Lung (tissue), 12 donors: ENCODE measurements around the gene TACC3. TPM values are rescaled to one million over a fixed set of nuclear protein-coding genes. Genes with fewer than 3 reads are reported as not detected.

Experiments
- ATAC-seq: fragments of 200-7000 bp; cut with Tn5 transposase; one replicate; pipeline ENCODE4 v1.9.1; 2020; ENCODE audit warnings: moderate number of reproducible peaks; ENCODE audit not compliant: insufficient read depth, low FRiP score
- DNase-seq, 3 donors: peaks; one replicate each; pipeline ENCODE4 v3.0.0-alpha.2; 2013 to 2017
- H3K27ac ChIP-seq, 2 donors: one replicate each; pipeline ENCODE4 v1.5.1; 2013; ENCODE audit warnings: mild to moderate bottlenecking in 2 of 2, moderate library complexity in 2 of 2, control low read depth in 1 of 2, inconsistent platforms in 1 of 2, low read depth in 1 of 2, low read length in 1 of 2
- H3K27me3 ChIP-seq, 3 donors: one replicate each; pipeline ENCODE4 v1.5.1; 2013; ENCODE audit warnings: low read length in 2 of 3; ENCODE audit not compliant: control insufficient read depth in 3 of 3, insufficient read depth in 3 of 3
- H3K36me3 ChIP-seq, 4 donors: one replicate each; pipeline ENCODE4 v1.5.1; 2013; ENCODE audit warnings: low read length in 4 of 4, mild to moderate bottlenecking in 1 of 4, moderate library complexity in 1 of 4; ENCODE audit not compliant: control insufficient read depth in 4 of 4, insufficient read depth in 4 of 4
- H3K4me1 ChIP-seq, 5 donors: one replicate each; pipeline ENCODE4 v1.5.1; 2013; ENCODE audit warnings: low read length in 5 of 5, mild to moderate bottlenecking in 2 of 5, moderate library complexity in 1 of 5; ENCODE audit not compliant: control insufficient read depth in 5 of 5, insufficient read depth in 5 of 5
- H3K4me3 ChIP-seq: one replicate; pipeline ENCODE4 v1.5.1; 2013; ENCODE audit warnings: mild to moderate bottlenecking, control low read depth, moderate library complexity
- H3K9ac ChIP-seq, 2 donors: one replicate each; pipeline ENCODE4 v1.5.1; 2013; ENCODE audit warnings: low read length in 2 of 2, control low read depth in 1 of 2; ENCODE audit not compliant: insufficient read depth in 1 of 2
- H3K9me3 ChIP-seq, 4 donors: one replicate each; pipeline ENCODE4 v1.5.1; 2013; ENCODE audit warnings: low read length in 3 of 4, mild to moderate bottlenecking in 1 of 4, moderate library complexity in 1 of 4; ENCODE audit not compliant: control insufficient read depth in 4 of 4, insufficient read depth in 3 of 4
- WGBS, 2 donors: extraction: QIAGEN DNeasy Blood & Tissue Kit; methylation state at CpG; one replicate each; pipeline ENCODE4 v1.1.7; 2013; 5-methylcytosine and 5-hydroxymethylcytosine counted together
- polyA plus RNA-seq, 2 donors: library from polyadenylated mRNA; stranded (reverse); fragments of 200-250 nt; gene quantifications; one replicate each; pipeline ENCODE4 v1.2.1, GENCODE V29; 2013
- total RNA-seq, 2 donors: library from RNA; depleted of rRNA in 1 of 2; stranded (reverse); fragments of >200 nt in 1 of 2; gene quantifications; one replicate each; pipeline ENCODE4 v1.2.1, GENCODE V29; 2014 to 2021
- TF ChIP-seq, protein P1 (sequence below): IDR thresholded peaks from 2 replicates; pipeline ENCODE4 v1.5.1; 2012; ENCODE audit warnings: mild to moderate bottlenecking; ENCODE audit errors: control extremely low read depth, extremely low read depth
- donor health status: control.
- donor health status: control.
- donor health status: Bipolar disorder and iron deficiency.
- donor health status: healthy.
- donor health status: DM: yes; HTN: yes; CAD: no.

TACC3 gene
- total and polyA plus RNA-seq, 4 donors = 13.8 to 22.1 (median 18.5) TPM

DNA sequence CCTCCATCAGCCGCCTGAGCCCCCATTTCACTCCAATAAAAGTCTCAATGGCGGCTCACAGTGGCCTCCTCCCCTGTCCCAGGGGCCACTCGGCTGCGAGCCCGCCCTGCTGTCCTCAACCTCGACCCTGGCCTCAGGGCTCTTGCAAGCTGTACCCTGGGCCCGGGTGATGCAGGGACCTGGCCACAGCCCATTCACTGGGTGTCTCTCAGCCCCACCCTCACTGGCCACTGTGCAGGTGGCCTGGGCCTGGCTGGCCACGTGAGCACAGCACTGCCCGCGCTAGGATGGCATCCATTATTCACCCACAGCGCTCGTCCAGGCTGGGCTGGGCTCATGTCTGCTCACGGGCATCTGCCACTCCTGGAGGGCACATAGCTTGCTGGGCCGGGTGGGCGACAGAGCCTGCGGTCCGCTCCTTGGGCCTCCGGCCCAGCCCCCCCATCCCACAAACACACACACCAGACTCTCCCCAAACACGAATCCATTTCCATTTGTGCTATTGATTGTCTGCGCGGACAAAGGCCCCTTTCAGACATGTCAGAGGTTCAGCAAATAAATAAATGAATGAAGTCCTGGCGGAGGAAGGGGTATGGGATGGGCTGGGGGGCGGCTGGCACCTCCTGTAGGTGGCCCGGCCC lies 55.3 kb downstream of the TACC3 start:
- H3K9me3 ChIP-seq = no peaks in the 10 kb centered on the region
- H3K4me3 ChIP-seq = no peak overlapping the region
- H3K4me1 ChIP-seq = peaks cover 0 to 30% (median 9%) of the 10 kb centered on the region in 5 donors
- no peak overlapping the region for H3K9ac ChIP-seq
- no peaks in the 10 kb centered on the region for H3K36me3 ChIP-seq
- H3K27ac ChIP-seq = no peak overlapping the region
- DNase-seq (no peak), ATAC-seq (no peak)
- 94 to 95% methylated on average over 24 of the region's 24 CpGs for WGBS, 2 donors
- TF ChIP-seq, protein P1, sequence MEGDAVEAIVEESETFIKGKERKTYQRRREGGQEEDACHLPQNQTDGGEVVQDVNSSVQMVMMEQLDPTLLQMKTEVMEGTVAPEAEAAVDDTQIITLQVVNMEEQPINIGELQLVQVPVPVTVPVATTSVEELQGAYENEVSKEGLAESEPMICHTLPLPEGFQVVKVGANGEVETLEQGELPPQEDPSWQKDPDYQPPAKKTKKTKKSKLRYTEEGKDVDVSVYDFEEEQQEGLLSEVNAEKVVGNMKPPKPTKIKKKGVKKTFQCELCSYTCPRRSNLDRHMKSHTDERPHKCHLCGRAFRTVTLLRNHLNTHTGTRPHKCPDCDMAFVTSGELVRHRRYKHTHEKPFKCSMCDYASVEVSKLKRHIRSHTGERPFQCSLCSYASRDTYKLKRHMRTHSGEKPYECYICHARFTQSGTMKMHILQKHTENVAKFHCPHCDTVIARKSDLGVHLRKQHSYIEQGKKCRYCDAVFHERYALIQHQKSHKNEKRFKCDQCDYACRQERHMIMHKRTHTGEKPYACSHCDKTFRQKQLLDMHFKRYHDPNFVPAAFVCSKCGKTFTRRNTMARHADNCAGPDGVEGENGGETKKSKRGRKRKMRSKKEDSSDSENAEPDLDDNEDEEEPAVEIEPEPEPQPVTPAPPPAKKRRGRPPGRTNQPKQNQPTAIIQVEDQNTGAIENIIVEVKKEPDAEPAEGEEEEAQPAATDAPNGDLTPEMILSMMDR = no peak
- H3K27me3 ChIP-seq = no peaks in the 10 kb centered on the region

DNA sequence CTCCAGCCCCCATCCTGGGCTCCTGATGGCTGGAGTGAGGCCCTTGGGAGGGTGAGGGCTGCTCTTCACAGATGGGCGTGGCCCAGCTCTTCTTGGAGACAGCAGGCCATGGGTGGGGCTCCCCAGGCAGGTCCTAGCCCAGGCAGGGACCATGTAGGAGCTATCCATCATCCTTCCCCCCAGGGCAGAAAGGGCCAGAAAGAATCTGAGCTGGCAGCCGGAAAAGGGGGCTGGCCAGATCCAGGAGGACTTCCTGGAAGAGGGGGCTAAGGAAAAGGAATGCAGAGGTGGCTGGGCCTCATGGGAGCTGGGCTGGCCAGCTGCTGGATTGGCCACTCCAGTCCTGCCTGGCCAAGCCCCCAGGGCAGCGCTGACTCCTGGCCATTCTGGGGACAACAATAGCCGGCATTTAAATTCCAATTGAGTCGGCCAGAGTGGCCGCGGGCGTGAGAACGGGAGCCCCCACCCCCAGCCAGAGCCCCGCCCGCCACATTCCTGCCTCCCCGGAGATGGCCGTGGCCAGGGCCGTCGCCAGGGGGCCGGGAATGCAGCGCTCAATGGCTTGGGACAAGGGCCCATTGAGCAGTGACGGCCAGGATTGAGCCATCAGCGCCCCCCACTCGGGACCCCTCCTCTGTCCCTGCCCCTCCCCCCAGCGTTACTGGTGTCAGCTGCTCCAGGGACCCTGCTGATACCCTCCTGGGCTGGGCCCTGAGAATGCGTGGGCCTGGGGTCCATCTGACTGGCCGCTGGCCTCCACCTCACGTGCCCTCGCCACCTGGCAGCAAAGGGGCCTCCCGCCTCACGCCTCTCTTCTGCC lies 56.7 kb downstream of the TACC3 start:
- Histone ChIP-seq H3K9me3 (no peaks in the 10 kb centered on the region), H3K27me3 (no peaks in the 10 kb centered on the region), H3K27ac (no peak overlapping the region), H3K4me3 (no peak overlapping the region), H3K36me3 (no peaks in the 10 kb centered on the region), H3K4me1 (peaks cover 0 to 16% (median 7%) of the 10 kb centered on the region in 5 donors), H3K9ac (no peak overlapping the region)
- TF ChIP-seq, protein P1 = no peak
- WGBS, 2 donors = 42 to 76% methylated on average over 26 to 27 of the region's 27 CpGs
- ATAC-seq (no peak), DNase-seq (peak in 2 of 3 donors; percentile 56 to 79)

DNA sequence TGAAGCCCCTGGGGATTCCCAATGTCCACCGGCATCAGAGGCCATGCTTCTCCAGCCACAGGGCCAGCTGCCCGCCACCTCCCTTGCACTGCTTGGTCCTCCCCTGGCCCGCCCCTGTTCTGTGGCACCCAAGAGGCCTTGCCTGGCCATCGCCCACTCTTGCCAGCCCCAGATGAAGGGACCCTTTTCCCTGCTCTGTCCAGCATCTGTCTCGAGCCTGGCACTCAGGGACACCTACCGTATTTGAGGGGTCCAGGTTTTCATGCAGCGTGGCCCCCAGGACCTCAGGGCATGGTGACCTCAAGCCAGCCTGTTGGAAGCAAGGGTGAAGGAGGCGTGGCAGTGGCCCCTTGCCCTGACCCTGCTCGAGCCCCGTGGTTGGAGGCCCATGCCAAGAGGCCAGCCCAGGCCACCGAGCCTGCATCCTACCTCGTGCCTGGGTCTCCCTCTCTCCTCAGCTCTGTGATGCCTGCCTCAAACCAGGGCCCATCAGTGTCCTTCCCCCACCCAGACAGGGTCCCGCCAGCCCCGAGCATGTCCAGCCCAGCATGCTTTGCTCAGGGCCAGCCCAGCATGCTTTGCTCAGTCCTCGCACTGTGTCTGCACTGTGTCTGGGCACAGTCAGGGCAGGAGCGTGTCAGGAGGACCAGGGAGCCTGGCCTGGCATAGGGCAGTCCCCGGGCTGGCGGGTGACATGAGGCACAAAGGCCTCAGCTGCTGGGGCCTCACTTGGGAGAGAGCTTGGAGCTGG lies 57.5 kb downstream of the TACC3 start:
- 90 to 94% methylated on average over 18 of the region's 18 CpGs for WGBS, 2 donors
- Histone ChIP-seq H3K9ac (no peak overlapping the region), H3K27ac (no peak overlapping the region), H3K36me3 (no peaks in the 10 kb centered on the region), H3K9me3 (no peaks in the 10 kb centered on the region), H3K27me3 (no peaks in the 10 kb centered on the region), H3K4me1 (peaks cover 0 to 15% (median 4%) of the 10 kb centered on the region in 5 donors), H3K4me3 (no peak overlapping the region)
- ATAC-seq (no peak), DNase-seq (no peak)
- TF ChIP-seq, protein P1 = no peak
